GM12878 (cell line): ENCODE measurements around the gene TRIM63. TPM values are rescaled to one million over a fixed set of nuclear protein-coding genes. Genes with fewer than 3 reads are reported as not detected.

ENCODE experiments used
- ATAC-seq: fragments of 200-7000 bp; cut with Tn5 transposase; 3 replicates; pipeline ENCODE4 v1.9.1; 2020; ENCODE audit warnings: mild to moderate bottlenecking, moderate library complexity
- BruUV-seq: library from RNA; stranded (reverse); fragments of 400-500 nt; replicated peaks from 2 replicates; lab custom pipeline; 2021; lab: Mats Ljungman, UMichigan
- CTCF ChIA-PET: fragments of 300-600 bp; sonication (Branson Sonifier 250); formaldehyde crosslinking; extraction: SDS; loops from one replicate; lab custom pipeline; 2021; ENCODE audit warnings: inconsistent platforms; lab: Yijun Ruan, JAX
- POLR2A ChIA-PET: fragments of 350-600 bp; formaldehyde crosslinking; extraction: SDS; loops from one replicate; lab custom pipeline; 2021; ENCODE audit warnings: inconsistent platforms; lab: Charles Lee
- RAD21 ChIA-PET: fragments of 300-600 bp; sonication (Branson Sonifier 250); formaldehyde crosslinking; loops from one replicate; lab custom pipeline; 2023; ENCODE audit warnings: antibody characterized with exemption; ENCODE audit not compliant: unreplicated experiment; lab: Charles Lee
- SMC1A ChIA-PET: fragments of 300-600 bp; sonication (Branson Sonifier 250); formaldehyde crosslinking; loops from one replicate; lab custom pipeline; 2023; ENCODE audit not compliant: unreplicated experiment, uncharacterized antibody; lab: Charles Lee
- DNase-seq: peaks from one replicate; pipeline ENCODE4 v3.0.0-alpha.2; 2011; ENCODE audit warnings: low read depth, low spot score
- FAIRE-seq: peaks from 3 replicates; lab custom pipeline; 2011; peaks lifted over from hg19 to GRCh38; lab: Jason Lieb, UNC
- H2AFZ ChIP-seq: 2 replicates; pipeline ENCODE4 v1.6.0; 2011; ENCODE audit warnings: low read depth, low read length, control low read depth; ENCODE audit not compliant: control insufficient read depth
- H3K27ac ChIP-seq: 2 replicates; pipeline ENCODE4 v1.5.1; 2011; ENCODE audit warnings: control low read depth; ENCODE audit not compliant: control insufficient read depth, insufficient read depth
- H3K27me3 ChIP-seq, 2 experiments: replicated peaks in 1 of 2; 2 replicates each; pipeline versions ENCODE4 v1.6.0 to v1.6.1; 2011; ENCODE audit warnings: low read length in 1 of 2; ENCODE audit not compliant: control insufficient read depth in 2 of 2, insufficient read depth in 2 of 2
- H3K36me3 ChIP-seq, 2 experiments: 2 replicates each; pipeline ENCODE4 v1.5.1; 2011; ENCODE audit warnings: low read length in 1 of 2; ENCODE audit not compliant: control insufficient read depth in 2 of 2, insufficient read depth in 2 of 2
- H3K4me1 ChIP-seq: 2 replicates; pipeline ENCODE4 v1.6.1; 2011; ENCODE audit warnings: mild to moderate bottlenecking, low read length, moderate library complexity, mixed read lengths; ENCODE audit not compliant: control insufficient read depth, insufficient read depth
- H3K4me2 ChIP-seq: 2 replicates; pipeline ENCODE4 v1.6.0; 2011; ENCODE audit warnings: control low read depth; ENCODE audit not compliant: control insufficient read depth, insufficient read depth
- H3K4me3 ChIP-seq: fragments of 200-600 bp; sonication (generic); 2 replicates; pipeline ENCODE4 v1.5.1; 2016
- H3K79me2 ChIP-seq: 2 replicates; pipeline ENCODE4 v1.6.0; 2011; ENCODE audit warnings: low read length; ENCODE audit not compliant: control insufficient read depth, insufficient read depth
- H3K9ac ChIP-seq: 2 replicates; pipeline ENCODE4 v1.8.0; 2011; ENCODE audit warnings: low read length, control low read depth, mixed read lengths; ENCODE audit not compliant: control insufficient read depth, insufficient read depth
- H3K9me3 ChIP-seq: replicated peaks from 3 replicates; pipeline ENCODE4 v1.5.1; 2011; ENCODE audit warnings: mild to moderate bottlenecking, low read length; ENCODE audit not compliant: control insufficient read depth, insufficient read depth
- H4K20me1 ChIP-seq: 2 replicates; pipeline ENCODE4 v1.6.0; 2011; ENCODE audit not compliant: control insufficient read depth, insufficient read depth
- CHD4 ChIP-seq: fragments of 200-600 bp; sonication (generic); IDR thresholded peaks from 2 replicates; pipeline ENCODE4 v1.6.1; 2016; ENCODE audit warnings: mild to moderate bottlenecking
- EGR1 ChIP-seq, 2 experiments: IDR thresholded peaks; 1 replicate in 1 of 2; 2 replicates in 1 of 2; pipeline ENCODE4 v1.6.1; 2011 to 2012; ENCODE audit warnings: low read depth in 2 of 2, low read length in 2 of 2, borderline replicate concordance in 1 of 2, mild to moderate bottlenecking in 1 of 2, moderate library complexity in 1 of 2
- JUNB ChIP-seq: IDR thresholded peaks from 2 replicates; pipeline ENCODE4 v1.6.1; 2016; ENCODE audit warnings: antibody characterized with exemption, mild to moderate bottlenecking
- JUND ChIP-seq: IDR thresholded peaks from 2 replicates; pipeline ENCODE4 v1.6.1; 2012; ENCODE audit warnings: low read depth, mild to moderate bottlenecking, low read length, improper control_type of control experiment, moderate library complexity
- KAT2A ChIP-seq: conservative IDR thresholded peaks from 2 replicates; pipeline ENCODE4 v1.6.1; 2011; ENCODE audit warnings: low read depth, low read length; ENCODE audit not compliant: control insufficient read depth
- NFXL1 ChIP-seq: fragments of 450-650 bp; IDR thresholded peaks from 2 replicates; pipeline ENCODE4 v1.6.1; 2017; ENCODE audit warnings: antibody characterized with exemption, mild to moderate bottlenecking, borderline replicate concordance
- PML ChIP-seq: IDR thresholded peaks from 2 replicates; pipeline ENCODE4 v1.6.1; 2012; ENCODE audit warnings: low read length, inconsistent platforms
- POLR2AphosphoS5 ChIP-seq: IDR thresholded peaks from 2 replicates; pipeline ENCODE4 v1.6.1; 2011; ENCODE audit warnings: mild to moderate bottlenecking, low read length, inconsistent platforms
- RB1 ChIP-seq: fragments of 450-650 bp; formaldehyde crosslinking; IDR thresholded peaks from 2 replicates; pipeline ENCODE4 v1.6.1; 2017; ENCODE audit warnings: mild to moderate bottlenecking, borderline replicate concordance
- ZNF207 ChIP-seq: fragments of 450-650 bp; IDR thresholded peaks from 2 replicates; pipeline ENCODE4 v1.6.1; 2014; ENCODE audit warnings: antibody characterized with exemption, mild to moderate bottlenecking, borderline replicate concordance
- ZNF622 ChIP-seq: fragments of 450-650 bp; IDR thresholded peaks from 2 replicates; pipeline ENCODE4 v1.6.1; 2017; ENCODE audit warnings: mild to moderate bottlenecking, inconsistent platforms
- ZZZ3 ChIP-seq: IDR thresholded peaks from 2 replicates; pipeline ENCODE4 v1.6.1; 2011; ENCODE audit warnings: low read depth; ENCODE audit not compliant: control insufficient read depth, insufficient read length
- WGBS: methylation state at CpG from one replicate; pipeline ENCODE4 v1.1.6; 2016; ENCODE audit warnings: low lambda C conversion rate; ENCODE audit not compliant: insufficient replicate concordance, insufficient coverage; ENCODE audit errors: missing lambda C conversion rate; 5-methylcytosine and 5-hydroxymethylcytosine counted together
- in situ Hi-C: fragments of 300-500 bp; cut with MboI; formaldehyde crosslinking; loops from 9 replicates; pipeline ENCODE4 v1.14.3; 2018; ENCODE audit warnings: mixed read lengths
- intact Hi-C: fragments of 100-400 bp; cut with micrococcal nuclease; formaldehyde crosslinking; loops from one replicate; pipeline ENCODE4 v1.14.2; 2022; ENCODE audit not compliant: unreplicated experiment
- polyA plus RNA-seq, 11 experiments: library from polyadenylated mRNA; depleted of rRNA in 4 of 11; unstranded in 6 of 11; stranded (reverse) in 5 of 11; fragments of >200 nt; fragmentation: Nextera tagmentation in 4 of 11; fragmentation: Illumina TruSeq in 1 of 11; extraction: Ambion mirVana in 4 of 11; extraction: Trizol in 1 of 11; gene quantifications; 1 replicate in 1 of 11; 2 replicates in 10 of 11; pipeline versions ENCODE4 v1.2.1 to v1.2.3, GENCODE V29; 2011 to 2016; ENCODE audit warnings: inconsistent platforms in 2 of 11, missing spikeins in 2 of 11, low read depth in 1 of 11
- total RNA-seq, 4 experiments: library from RNA; depleted of rRNA in 3 of 4; stranded (reverse); fragments of >200 nt in 3 of 4; fragmentation: Illumina TruSeq in 1 of 4; extraction: Trizol in 1 of 4; gene quantifications; 2 replicates each; pipeline versions ENCODE4 v1.2.1 to v1.2.3, GENCODE V29; 2013 to 2021

Gene TRIM63
- total and polyA plus RNA-seq, 10 of the 15 experiments (the other 5 are each of a cell fraction or from before 2014, with no cell fraction given): not detected

- TF ChIP-seq POLR2AphosphoS5: no peak
- TF ChIP-seq EGR1 (IDR thresholded peaks at IDR 0.05; ENCODE audit: borderline replicate concordance in 1 of 2, low read depth in 2 of 2, low read length in 2 of 2): no peak
- TF ChIP-seq RB1: no peak
- no peak for TF ChIP-seq ZNF207
- no peak for TF ChIP-seq JUNB
- TF ChIP-seq KAT2A: no peak
- TF ChIP-seq JUND: no peak
- no peak for TF ChIP-seq ZNF622
- no peak for TF ChIP-seq ZZZ3
- no peak for TF ChIP-seq NFXL1
- TF ChIP-seq PML: no peak
- TF ChIP-seq CHD4: no peak
- ChIA-PET SMC1A (no interaction called here), CTCF (no interaction called here), POLR2A (no interaction called here), RAD21 (no interaction called here)
- peaks cover 2 to 7% of the 10 kb centered on the region in 2 experiments; a peak in 2 of 4 replicates for H3K27me3 ChIP-seq
- H3K4me3 ChIP-seq: no peak overlapping the region
- ATAC-seq (no peak), FAIRE-seq (no peak), DNase-seq (no peak)
- H3K9ac ChIP-seq: no peak overlapping the region
- no peak overlapping the region for H3K4me2 ChIP-seq
- H4K20me1 ChIP-seq: no peaks in the 10 kb centered on the region
- H3K79me2 ChIP-seq: no peaks in the 10 kb centered on the region
- intact Hi-C loops: no loop called here
- H3K4me1 ChIP-seq: no peaks in the 10 kb centered on the region
- no peaks in the 10 kb centered on the region for H3K9me3 ChIP-seq
- 22% methylated on average over 7 of the region's 7 CpGs for WGBS
- BruUV-seq: no TSS peak
- no peaks in the 10 kb centered on the region for H3K36me3 ChIP-seq
- H3K27ac ChIP-seq: no peak overlapping the region
- no peak overlapping the region for H2AFZ ChIP-seq
- in situ Hi-C loops: no loop called here
These were observed 25.0 kb upstream of the TRIM63 start for GRCh38 chr1:26092422-26092821.
